M059J (cell line): Measurements from ENCODE around the gene UBE2O. TPM values are rescaled to one million over a fixed set of nuclear protein-coding genes. Genes with fewer than 3 reads are reported as not detected.

Experiments used
- DNase-seq: peaks from one replicate; pipeline ENCODE4 v3.0.0-alpha.2; 2012; ENCODE audit warnings: low read depth
- total RNA-seq: library from RNA; depleted of rRNA; stranded (reverse); fragments of >200 nt; shearing (Covaris generic); gene quantifications from 2 replicates; pipeline ENCODE4 v1.2.3, GENCODE V29; 2014

UBE2O gene
- total RNA-seq, 1 experiment from 2014 or later, result 18.5 TPM

DNA sequence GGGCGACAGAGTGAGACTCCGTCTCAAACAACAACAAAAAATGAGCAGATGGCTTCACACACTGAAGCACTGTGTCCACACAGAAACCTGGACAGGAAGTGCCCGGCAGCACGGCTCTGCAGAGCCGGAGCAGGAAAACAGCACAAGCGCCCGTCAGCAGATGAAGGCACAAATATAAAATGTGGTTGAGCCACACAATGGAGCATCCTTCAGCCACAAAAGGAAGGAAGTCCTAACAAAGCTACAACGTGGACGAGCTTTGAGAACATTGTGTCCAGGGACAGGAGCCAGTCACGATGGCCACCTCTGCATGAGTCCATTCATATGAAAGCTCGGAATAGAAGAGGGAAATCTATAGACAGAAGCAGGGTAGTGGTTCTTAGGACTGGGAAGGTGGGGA is 32.6 kb upstream of the UBE2O start:
- DNase-seq, result peak; percentile 26

DNA sequence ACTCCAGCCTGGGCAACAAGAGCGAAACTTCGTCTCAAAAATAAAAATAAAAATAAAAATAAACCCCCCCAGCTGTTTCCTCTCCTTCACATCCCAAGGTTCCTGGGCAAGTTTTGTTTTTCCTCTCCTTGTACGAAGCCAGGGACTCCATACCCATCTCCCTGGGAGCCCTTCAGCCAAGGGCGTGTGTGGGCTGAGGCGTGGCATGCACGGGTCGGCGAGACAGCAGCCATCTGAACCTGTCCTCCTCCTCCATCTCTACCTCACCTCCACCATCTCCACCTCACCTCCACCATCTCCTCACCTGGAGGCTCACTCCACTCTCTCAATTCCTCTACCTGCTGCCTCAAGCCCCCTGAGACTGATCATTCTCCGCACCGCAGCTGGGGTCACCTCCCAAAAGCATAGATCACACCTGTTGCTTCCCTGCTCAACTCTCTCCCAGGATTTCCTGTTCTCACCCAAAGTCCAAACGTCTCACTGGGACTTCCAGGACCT is 31.3 kb upstream of the UBE2O start:
- no peak for DNase-seq

DNA sequence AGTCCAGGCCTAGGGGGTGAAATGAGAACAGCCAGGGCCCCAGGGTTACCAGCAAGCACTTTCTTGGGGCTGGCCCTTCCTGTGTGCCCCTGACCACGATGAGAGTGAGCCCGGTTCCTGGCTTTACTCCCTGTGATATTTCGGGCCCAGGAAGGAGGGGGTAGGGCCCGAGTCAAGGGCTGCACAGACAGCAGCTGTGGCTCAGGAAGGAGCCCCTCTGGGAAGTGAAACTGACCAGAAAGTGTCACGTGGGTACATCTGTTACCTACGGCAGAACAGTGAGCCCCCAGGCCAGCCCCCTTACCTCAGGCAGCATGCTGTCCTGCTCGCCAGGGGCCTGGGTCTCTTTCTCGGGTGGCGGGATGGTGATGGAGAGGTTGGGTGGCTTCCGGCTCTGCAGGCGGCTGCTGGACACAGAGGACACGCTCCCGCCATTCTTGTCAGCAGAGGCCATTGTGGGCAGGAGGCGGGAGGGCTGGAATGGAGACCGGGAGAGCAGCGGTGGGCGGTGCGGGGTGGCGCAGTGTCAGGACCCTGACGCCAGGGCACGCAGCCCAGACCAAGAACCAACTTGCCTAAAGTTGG is 28.2 kb upstream of the UBE2O start:
- no peak for DNase-seq

DNA sequence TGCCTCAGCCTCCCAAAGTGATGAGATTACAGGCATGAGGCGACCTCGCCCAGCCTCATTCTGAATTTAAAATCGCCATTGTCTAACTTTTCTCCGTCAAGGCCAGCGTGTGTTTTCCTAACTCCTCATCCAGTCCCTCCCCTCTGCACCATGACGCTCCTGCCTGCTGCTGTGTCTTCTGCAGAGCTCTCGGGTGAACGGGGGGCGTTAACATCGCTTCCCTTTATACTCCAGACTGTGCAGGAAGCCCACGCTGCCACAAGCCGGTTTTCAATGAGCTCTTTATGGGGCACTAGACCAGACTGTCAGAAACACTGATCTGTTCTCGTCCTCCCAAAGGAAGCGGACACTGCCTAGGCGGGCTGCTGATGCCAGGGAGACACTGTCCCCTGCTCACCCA is 27.7 kb upstream of the UBE2O start:
- no peak for DNase-seq

DNA sequence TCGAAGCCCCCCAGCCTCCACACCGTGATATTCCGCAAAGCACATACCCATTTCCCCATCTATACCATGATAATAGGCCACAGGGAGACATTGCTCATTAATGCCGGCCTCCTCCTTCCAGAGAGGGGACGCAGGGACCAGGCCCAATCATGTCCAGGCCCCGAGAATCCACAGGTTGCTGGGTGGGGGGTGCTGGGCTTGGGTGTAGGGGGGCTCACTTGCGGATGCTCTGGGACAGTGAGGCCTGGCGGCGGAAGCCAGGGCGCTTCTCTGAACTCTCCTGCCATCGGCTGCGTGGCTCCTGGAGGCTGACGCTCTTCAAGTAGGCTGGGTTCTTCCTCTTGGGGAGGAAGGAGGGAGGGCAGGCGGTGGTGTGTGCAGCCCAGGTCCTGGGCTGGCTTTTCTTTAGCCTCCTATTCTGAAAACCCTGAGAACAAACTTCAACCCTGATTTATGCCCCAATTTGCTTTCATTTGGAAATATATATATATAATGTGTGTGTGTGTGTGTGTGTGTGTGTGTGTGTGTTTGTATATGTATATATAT is 26.6 kb upstream of the UBE2O start:
- no peak for DNase-seq

DNA sequence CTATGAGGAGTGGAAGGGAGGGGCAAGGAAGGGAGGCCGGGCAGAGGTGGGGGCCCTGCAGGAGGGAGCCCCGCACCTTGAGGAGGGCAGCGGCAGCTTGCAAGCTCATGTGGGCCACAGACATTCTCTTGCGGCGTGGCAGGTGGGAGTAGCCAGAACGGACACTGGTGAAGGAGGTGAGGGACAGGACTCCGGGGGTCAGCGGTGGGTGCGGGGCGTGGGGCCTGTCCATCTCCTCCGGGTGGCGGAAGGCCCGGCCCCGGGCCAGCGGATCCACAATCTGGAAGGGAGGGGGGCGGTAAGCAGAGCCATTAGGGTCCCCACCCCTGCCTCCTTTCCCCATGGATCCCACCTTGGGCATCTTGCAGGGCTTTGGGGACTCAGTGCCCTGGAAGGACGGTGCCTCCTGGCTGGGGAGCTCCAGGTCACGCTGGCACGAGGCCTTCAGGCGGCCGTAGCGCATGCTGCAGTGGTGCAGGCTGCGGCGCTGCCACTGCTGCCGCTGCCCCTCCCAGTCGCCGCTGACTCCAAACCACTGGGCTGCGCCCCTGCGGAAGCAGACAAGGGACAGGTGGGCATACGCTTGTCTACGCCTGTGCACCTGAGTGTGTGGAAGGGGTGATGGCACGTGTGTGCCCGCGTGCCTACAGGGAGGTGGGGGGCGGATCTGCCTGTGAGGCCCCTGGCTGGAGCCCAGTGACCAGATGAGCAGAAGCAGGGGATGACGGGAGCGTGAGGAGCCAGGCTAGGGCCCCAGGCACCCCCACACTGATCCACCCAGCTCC is 26.0 kb upstream of the UBE2O start:
- no peak for DNase-seq

DNA sequence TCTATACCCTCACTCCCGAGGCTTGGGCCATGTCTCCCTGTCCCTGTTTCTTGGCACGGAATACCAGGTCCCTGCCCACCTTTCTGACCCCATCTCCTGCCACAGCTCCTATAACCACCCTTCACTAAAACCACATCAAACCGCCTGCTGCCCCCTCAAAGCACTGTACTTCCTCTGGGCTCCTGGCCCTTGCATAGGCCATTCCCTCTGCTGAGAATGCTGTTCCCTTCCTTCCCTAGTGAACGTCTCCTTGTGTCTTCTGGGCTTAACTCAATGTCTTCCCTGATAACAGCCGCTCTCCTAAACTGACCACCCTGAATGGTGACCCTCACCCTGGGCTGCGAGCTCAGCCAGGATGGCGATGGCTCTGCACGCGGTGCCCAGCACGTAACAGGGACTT is 25.1 kb upstream of the UBE2O start:
- DNase-seq, result no peak

DNA sequence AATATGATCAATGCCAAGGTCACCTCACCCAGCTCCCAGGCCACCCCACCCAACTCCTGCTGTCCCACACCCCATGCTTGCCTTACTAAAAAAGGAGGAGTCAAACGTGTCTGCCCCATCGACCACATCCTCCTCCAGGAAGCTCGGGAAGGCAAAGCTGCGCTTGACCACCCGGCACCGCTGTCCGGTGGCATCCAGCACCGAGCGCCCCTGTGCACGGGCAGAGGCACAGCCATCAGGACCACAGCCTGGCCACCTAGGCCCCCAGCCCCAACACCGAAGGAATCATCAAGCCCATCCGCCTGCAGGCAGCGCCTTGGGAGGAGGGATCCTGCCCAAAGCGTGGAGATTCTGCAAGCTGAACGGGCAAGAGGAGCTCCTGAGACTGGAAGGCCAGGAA is 24.6 kb upstream of the UBE2O start:
- no peak for DNase-seq

DNA sequence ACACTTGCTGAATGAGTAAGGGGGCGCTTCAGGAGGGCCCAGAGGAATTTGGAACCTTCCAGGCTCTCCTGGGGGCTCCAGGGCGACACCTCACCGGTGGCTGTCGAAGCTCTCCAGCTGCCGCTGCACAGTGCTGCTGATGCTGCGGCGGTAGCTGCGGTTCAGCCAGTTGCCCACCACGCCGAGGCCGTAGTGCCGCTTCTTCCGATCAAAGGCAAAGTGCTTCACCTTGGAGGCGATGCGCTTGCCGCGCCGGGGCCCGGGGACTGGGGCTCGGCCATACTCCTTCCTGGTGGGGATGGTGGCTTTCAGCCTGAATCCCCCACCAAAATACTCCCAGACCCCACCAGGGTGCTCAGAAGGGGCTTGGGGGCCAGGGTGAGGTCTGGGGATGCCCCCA is 23.8 kb upstream of the UBE2O start:
- no peak for DNase-seq

DNA sequence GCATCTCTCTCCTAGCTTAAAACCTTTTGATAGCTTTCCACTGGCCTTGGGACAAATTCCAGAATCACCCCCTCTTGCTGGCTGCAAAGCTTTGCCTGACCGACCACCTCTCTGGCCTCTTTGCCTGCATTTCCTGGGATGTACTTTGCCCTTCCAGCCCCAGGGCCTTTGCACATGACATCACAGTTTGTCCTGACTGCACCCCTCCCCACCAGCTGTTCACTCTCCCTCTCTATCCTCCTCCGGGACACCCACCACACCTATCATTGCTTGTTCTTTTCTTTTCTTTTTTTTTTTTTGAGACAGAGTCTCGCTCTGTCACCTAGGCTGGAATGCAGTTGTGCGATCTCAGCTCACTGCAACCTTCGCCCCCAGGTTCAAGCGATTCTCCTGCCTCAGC is 22.4 kb upstream of the UBE2O start:
- DNase-seq, result no peak

DNA sequence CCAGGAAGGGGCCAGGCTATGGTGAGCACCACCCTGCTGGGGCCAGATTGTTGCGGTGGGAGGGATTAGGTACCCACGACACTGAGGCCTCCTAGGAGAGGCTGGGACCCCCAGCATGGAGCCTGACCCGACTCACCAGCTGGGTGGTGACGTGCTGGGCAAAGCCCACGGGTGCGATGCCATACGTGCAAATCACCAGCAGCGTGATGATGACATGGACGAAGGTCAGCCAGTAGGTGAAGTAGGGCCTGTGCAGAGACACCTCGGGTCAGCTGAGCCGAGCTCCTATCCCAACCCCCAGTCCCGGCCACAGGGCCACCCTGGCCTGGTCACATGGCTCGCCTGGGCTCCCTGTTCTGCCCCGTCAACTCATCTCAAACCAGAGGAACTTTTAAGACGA is 21.9 kb upstream of the UBE2O start:
- no peak for DNase-seq

DNA sequence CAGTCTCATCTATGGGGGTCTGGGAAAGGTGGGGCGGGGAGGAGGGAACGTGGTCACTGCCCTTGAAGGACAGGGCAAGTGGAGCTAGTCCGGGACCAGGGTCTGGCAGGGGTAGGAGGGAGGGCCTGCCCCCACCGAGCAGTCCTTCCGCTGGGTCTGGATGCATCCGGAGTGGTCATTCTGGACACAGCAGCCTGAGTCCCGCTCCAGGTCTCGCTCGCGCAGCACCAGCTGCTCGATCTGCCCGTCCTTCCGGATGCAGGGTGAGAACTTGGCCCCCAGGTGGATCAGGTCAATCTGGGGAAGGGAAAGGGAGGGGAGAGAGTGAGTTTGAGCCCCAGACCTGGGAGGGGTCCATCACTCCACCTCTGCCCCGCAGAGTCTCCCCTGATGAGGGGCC is 21.3 kb upstream of the UBE2O start:
- DNase-seq, result no peak

DNA sequence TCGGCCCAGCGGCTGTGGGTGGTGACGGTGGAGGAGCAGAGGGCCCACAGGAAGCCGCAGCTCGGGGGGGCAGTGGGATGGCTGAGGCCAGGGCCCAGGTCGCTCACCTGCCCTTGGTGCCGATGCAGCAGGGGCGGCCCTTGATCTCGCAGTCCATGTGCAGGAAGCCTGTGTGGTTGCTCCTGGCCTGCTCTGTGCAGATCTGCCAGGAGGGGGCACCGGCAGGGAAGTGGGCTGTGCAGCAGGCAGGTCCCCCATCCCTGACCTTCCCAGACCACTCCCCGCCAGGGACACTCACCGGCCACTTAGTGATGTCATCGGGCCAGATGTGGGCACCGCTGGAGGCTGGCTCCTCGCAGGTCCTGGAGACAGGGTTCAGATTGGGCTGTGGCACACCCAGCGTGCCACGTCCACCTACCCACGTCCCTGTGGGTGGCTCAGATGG is 20.6 kb upstream of the UBE2O start:
- DNase-seq, result no peak

DNA sequence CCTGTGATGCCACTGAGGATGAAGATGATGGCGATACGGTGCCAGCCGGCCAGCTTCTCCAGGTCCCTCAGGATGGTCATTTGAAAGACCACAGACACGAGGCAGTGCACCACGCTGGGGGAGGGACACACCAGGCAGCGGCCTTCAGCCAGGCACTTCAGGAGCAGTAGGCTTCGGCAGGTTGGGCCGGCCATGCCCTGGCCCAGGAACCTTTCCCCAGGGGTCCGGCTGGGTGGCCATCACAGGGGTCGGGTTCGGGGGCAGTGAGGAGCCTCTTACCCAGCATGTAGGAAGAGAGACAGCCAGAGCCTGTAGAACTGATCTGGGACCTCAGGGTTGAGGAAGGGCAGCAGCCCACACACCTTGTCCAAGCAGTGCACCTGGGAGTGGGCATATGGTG is 19.8 kb upstream of the UBE2O start:
- DNase-seq, result no peak

DNA sequence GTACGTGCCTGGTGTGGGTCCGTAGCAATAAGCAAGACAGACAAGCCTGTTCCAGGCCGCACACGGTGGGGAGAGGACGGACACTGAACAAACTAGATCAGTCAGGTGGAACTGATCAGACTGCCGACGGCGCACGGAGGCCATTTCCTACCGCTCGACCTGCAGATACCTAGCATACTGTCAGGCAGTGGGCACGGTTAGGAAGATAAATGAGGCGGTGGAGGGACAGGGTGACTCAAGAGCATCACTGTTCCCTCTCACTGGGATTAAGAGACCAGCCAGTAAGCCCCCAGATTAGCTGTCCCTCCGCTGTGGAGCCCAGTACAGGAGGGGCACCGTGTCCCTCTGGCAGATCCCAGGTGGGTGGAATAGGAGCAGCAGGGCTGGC is 19.3 kb upstream of the UBE2O start:
- DNase-seq, result no peak

DNA sequence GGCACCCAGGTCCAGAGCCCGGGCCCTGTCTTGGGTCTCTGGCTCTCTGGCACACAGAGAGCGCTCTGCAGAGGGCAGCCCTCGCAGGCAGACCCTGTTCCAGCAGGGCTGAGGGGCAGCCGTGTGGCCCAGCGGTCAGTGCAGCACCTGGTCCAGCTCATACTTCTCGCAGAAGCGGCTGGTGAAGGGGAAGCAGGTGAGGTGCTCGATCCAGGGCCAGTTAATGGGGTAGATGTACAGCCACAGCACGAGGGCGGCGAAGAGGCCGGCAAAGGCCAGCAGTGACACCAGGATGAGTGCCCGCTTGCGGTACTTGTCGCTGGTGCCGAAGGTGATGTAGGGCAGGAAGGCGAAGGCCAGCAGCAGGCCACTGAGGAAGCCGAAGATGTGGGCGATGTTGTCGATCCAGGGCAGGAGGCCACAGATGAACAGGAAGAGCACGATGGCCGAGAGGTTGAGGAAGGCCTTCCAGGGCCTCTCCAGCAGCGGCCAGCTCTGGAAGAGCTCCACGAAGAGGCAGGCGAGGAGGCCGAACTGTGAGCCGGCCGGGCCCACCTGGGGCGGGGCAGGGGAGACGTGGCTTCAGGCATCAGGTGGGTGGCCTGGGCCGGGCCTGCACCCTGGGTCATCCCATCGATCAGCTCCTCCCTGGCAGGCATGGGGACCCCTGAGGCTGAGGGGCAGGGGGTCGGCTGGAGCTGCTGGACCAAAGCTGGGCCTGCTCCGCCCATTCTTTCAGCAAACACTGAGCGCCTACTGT is 18.7 kb upstream of the UBE2O start:
- DNase-seq, result no peak

DNA sequence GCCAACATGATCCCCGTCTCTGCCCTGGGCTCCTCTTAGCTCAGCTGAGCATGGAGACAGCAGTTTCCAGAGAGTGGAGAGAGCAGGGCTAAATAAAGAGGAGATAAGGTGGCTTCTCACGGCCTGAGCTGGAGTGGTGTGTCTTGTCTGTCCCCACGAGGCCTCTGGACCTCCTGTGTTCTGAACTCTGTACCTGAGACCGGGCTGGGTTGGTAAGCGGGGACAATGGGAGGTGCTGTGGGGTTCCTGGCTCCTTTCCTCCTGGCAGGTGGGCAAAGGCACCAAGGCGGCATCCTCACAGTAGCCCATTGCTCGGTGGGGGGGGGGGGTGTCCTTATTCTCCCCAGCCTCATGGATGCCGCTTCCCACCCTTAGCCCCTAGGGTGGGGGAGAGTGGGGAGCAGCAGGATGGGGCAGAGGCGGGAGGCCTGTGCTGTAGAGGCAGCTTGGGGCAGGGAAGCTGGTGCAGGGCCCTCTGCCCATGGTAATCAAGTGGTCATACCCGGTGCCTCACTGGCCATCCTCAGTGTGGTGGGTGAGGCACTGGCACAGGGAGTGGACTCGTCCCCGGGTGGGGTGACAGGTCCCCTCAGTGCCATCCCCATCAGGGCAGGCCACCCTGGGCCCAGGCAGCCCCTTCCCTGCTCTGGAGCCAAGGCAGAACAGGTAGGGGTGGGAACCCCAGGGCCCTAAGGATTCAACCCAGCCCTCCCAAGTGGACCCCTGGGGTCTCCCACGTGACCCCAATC is 17.2 kb upstream of the UBE2O start:
- no peak for DNase-seq

DNA sequence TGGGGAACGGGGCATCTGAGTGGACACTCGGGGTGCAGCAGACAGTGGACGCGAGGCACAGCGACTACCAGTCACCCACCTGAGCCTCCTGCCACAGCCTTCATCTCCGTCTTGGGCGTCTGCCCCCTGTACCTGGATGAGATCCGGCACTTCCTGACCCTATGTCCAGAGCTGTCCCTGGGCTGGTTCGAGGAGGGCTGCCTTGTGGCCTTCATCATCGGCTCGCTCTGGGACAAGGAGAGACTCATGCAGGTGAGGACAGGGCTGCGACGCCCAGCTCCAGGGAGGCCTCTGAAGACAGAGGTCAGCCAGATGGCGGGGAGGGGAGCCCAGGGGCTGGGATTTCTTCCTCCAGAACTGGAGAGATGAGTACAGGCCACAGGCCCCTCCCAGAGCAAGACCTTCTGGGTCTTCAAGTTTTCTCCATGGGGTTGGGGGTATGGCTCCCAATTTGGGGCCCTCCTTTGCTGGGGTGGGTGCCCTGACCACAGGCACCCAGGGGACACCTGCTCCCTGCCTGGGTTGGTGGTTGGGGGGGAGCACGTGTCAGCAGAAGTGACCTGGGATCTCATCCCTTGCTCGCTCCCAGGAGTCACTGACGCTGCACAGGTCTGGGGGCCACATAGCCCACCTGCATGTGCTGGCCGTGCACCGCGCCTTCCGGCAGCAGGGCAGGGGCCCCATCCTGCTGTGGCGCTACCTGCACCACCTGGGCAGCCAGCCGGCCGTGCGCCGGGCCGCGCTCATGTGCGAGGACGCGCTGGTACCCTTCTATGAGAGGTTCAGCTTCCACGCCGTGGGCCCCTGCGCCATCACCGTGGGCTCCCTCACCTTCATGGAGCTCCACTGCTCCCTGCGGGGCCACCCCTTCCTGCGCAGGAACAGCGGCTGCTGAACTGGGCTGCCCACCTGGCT is 16.4 kb upstream of the UBE2O start:
- no peak for DNase-seq

DNA sequence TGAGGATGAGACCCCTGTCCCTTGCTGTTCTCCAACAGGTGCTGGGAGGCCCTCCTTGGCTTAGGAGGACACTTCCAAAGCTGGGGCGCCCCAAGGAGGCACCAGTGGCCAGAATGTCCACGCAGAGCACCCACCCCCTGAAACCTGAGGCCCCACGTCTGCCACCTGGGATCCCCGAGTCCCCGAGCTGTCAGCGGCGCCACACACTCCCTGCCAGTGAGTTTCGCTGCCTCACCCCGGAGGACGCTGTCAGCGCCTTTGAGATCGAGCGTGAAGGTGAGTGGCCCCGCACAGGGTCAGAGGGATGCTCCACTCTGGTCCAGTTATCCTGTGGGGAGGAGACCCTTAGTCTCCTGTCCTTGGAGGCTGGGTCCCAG is 15.7 kb upstream of the UBE2O start:
- DNase-seq, result no peak

DNA sequence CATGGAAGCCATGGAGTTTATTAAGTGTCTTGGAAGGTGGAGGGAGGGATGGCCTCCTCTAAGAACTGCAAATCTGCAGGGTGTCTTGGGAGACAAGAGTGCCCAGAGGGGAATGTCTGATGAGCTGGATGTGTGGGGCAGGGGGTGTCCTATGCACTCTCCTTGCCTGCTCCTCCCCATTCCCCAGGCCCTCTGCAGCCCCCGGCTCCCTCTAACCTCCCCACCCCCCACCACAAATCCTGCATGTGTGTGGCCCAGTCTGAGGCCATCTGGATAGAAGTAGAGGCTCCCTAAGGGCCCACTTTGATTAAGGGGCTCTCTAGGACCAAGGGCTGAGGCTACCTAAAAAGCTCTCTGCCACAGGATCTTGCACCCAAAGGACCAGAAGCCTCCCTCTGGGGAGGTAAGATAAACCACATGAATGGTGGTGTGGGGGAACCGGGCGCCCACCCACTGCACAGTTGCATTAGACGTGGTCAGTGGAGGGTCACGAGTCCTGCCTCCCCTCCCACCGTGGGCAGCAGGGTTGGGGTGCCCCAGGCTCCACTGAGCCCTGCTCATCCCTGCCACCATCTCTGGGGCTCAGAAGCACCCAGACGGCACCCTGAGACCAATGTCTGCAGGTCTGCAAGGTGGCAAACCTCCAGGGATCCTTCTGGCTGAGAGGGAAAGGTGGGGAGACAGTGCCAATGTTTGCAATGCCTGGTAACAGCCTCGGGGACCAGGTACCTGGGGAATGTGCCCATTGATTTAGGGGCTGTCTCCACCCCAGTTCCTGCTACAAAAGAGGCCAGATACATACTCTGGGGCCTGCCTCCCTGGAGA is 15.1 kb upstream of the UBE2O start:
- no peak for DNase-seq
